ENCODE data around the gene CCNF.
"Not testable (repeated sequence)": the region's sequence is repeated elsewhere in the genome, so short reads cannot be mapped to it uniquely, and the experiment has no call there.

The CCNF gene, protein sequence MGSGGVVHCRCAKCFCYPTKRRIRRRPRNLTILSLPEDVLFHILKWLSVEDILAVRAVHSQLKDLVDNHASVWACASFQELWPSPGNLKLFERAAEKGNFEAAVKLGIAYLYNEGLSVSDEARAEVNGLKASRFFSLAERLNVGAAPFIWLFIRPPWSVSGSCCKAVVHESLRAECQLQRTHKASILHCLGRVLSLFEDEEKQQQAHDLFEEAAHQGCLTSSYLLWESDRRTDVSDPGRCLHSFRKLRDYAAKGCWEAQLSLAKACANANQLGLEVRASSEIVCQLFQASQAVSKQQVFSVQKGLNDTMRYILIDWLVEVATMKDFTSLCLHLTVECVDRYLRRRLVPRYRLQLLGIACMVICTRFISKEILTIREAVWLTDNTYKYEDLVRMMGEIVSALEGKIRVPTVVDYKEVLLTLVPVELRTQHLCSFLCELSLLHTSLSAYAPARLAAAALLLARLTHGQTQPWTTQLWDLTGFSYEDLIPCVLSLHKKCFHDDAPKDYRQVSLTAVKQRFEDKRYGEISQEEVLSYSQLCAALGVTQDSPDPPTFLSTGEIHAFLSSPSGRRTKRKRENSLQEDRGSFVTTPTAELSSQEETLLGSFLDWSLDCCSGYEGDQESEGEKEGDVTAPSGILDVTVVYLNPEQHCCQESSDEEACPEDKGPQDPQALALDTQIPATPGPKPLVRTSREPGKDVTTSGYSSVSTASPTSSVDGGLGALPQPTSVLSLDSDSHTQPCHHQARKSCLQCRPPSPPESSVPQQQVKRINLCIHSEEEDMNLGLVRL

DNA sequence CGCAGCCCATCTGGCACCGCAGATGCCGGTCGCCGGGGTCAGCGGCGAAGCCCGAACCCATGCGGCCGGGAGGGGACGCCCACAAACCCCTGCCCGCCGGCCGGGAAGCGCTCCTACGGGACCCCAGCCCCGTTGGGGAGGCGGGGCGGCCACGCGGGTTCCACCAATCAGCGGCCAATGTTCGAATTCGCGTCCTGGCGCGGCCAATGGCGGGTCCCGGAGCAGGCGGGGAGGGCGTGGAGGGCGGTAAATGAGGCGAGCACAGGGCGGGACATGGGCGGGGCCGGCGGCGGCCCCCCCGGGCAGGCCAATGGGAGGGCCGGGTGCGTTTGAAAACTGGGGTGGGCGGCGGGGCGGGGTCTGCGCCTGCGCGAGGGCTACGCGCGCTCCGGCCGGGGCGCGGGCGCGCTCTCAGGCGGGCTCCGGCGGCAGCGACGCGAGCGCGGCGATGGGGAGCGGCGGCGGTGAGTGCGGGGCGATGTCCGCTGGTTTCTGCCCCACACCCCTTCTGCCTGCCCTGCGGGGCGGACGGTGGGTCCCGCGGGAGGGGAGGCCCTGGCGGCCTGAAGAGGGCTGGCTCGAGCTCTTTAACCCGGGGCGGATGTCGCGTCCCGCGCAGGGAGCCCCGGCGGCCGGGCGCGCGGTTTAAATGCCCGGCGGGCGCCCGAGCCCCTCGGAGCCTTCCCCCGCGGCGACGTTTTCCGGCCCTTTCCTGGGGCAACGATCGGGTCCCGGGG lies at the start of gene CCNF:
TSS of gene CCNF (plus strand) at position 414 of the 737 bp plus-strand sequence. CDS start at position 449, 35 bp downstream.
- Histone ChIP-seq H3K9ac (peak within 1 kb of the TSS; percentile 84 to 96 (median 92)), H3K27me3 (no peaks in the 10 kb centered on the region), H3K4me3 (peak within 1 kb of the TSS; percentile 77 to 96 (median 92)), H3K4me1 (peaks cover 13 to 49% (median 45%) of the 10 kb centered on the region in 10 experiments), H3K36me3 (peaks cover 14 to 38% (median 34%) of the 10 kb centered on the region in 11 experiments; a peak in 21 of 22 replicates), H3K27ac (peak within 1 kb of the TSS in 10 of 11 experiments; percentile 49 to 92 (median 88); a peak in 21 of 22 replicates), H3K9me3 (replicated peaks in 1 of 11) (no peaks in the 10 kb centered on the region), H4K20me1 (peaks cover 0 to 44% (median 41%) of the 10 kb centered on the region in 11 experiments; a peak in 18 of 22 replicates), H3K4me2 (peak within 1 kb of the TSS; percentile 88 to 99 (median 96))
- no peak for TF ChIP-seq Cebpa-rat (IDR thresholded peaks at IDR 0.05)

DNA sequence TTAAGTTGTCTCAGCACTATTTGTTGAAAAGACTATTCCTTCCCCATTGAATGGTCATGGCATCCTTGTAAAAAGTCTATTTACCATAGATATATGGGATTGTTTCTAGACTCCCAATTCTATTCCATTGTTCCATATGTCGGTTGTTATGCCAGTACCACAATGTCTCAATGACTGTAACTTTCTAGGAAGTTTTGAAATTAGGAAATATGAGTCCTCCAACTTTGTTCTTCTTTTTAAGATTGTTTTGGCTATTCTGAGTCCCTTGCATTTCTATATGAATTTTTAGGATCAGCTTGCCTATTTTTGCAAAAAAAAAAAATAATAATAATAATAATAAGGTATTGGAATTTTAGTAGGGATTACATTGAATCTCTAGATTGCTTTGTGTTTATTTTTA lies 45.7 kb upstream of the CCNF start:
- Histone ChIP-seq H4K20me1 (no peaks in the 10 kb centered on the region), H3K36me3 (peaks cover 0 to 1% (median 0%) of the 10 kb centered on the region in 11 experiments; a peak in 1 of 22 replicates), H3K9ac (no peak overlapping the region), H3K4me1 (no peaks in the 10 kb centered on the region), H3K4me3 (no peak overlapping the region), H3K9me3 (replicated peaks in 1 of 11) (peaks cover 9 to 15% (median 10%) of the 10 kb centered on the region in 11 experiments), H3K27me3 (no peaks in the 10 kb centered on the region), H3K4me2 (no peak overlapping the region), H3K27ac (no peak overlapping the region)
- TF ChIP-seq Cebpa-rat (IDR thresholded peaks at IDR 0.05), result no peak

DNA sequence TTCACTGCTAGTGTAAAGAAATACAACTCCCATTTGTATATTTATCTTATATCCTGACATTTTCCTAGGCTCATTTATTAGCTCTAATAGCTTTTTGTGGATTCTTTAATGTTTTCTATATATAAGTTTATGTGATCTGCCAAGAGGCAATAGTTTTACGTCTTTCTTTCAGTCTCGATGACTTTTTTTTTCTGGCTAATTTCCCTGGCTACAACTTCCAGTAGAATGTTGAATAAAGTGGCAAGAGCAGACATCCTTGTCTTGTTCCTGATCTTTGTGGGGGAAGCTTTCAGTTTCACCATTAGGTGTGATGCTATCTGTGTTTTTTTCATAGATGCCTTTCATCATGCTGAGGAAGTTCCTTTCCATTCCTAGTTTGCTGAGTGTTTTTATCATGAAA lies 44.8 kb upstream of the CCNF start:
- Histone ChIP-seq H3K4me1 (no peaks in the 10 kb centered on the region), H3K4me2 (no peak overlapping the region), H3K27me3 (no peaks in the 10 kb centered on the region), H3K9ac (no peak overlapping the region), H3K9me3 (replicated peaks in 1 of 11) (peaks cover 18 to 24% (median 19%) of the 10 kb centered on the region in 11 experiments), H3K4me3 (no peak overlapping the region), H3K27ac (no peak overlapping the region), H3K36me3 (peaks cover 0 to 9% (median 0%) of the 10 kb centered on the region in 11 experiments; a peak in 2 of 22 replicates), H4K20me1 (no peaks in the 10 kb centered on the region)
- no peak for TF ChIP-seq Cebpa-rat (IDR thresholded peaks at IDR 0.05)

DNA sequence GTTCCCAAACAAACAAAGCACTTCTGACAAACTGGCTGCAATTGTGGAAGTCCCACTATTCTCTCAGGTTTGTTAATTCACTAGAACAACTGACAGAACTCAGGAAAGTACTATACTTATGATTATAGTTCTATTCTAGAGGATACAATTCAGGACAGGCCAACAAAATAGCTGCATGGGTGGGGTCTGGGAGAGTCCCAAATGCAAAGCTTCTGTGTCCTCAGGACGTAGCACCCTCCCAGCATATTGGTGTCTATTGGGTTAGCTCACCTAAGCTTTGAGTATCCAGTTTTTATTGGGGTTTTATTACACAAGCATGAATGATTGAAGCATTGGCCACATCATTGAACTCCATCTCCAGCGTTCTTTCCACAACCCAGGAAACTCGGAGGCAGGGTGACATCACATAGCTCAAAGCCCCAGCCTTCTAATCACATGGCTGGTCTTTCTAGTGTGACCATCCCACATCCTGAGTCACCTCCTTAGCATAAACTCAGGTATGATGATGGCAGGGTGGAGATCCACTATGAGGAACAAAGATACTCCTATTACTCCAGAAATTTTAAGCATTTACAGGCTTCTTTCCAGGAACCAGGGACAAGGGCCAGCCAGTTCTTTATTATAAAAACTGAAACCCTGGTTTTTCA lies 43.9 kb upstream of the CCNF start:
- no peak overlapping the region for H3K9ac ChIP-seq
- TF ChIP-seq Cebpa-rat (IDR thresholded peaks at IDR 0.05), result no peak
- no peaks in the 10 kb centered on the region for H3K4me1 ChIP-seq
- peaks cover 20 to 30% (median 26%) of the 10 kb centered on the region in 11 experiments for H3K9me3 ChIP-seq (replicated peaks in 1 of 11)
- no peak overlapping the region for H3K4me2 ChIP-seq
- H4K20me1 ChIP-seq, result no peaks in the 10 kb centered on the region
- H3K4me3 ChIP-seq, result no peak overlapping the region
- H3K27me3 ChIP-seq, result no peaks in the 10 kb centered on the region
- H3K36me3 ChIP-seq, result peaks cover 0 to 9% (median 0%) of the 10 kb centered on the region in 11 experiments; a peak in 2 of 22 replicates
- H3K27ac ChIP-seq, result no peak overlapping the region

DNA sequence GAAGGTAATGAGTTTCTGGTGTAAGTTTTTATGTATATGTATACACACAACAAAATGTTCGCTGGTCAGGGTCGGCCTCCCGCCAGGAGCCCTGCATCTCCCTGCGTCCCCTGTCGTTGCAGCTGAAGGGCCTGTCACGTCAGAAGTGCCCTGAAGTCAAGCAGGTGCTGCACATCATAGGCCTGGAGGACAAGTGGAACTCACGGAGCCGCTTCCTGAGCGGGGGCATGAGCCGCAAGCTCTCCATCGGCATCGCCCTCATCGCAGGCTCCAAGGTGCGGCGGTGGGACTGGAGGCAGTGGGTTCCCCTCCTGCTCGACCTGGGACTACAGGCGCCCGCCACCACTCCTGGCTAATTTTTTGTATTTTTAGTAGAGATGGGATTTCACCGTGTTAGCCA lies 43.3 kb upstream of the CCNF start:
- H3K4me1 ChIP-seq, H3K4me2 ChIP-seq, H3K27ac ChIP-seq, H3K9ac ChIP-seq, H4K20me1 ChIP-seq, H3K36me3 ChIP-seq, H3K27me3 ChIP-seq, H3K4me3 ChIP-seq: not testable (repeated sequence)
- peaks cover 20 to 30% (median 26%) of the 10 kb centered on the region in 11 experiments for H3K9me3 ChIP-seq (replicated peaks in 1 of 11)

DNA sequence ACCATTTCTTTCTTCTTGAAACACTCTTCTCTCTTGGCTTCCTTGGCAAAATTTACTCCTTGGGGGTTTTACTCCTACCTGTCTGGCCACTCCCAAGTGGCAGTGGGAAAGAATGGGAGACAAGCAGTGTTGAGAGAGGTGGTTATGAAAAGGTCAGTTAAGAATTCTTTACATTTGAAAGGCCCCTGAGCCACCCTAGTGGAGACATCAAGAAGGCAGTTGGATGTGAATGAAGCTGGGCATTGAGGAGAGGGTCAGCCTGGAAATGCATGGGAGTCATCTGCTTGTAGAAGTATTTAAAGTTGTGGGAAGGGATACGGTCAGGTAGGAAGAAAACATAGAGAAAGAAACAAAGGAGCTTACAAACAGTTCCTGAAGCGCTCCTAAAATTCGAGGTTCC lies 42.3 kb upstream of the CCNF start:
- no peak overlapping the region for H3K4me3 ChIP-seq
- no peak overlapping the region for H3K4me2 ChIP-seq
- no peaks in the 10 kb centered on the region for H3K4me1 ChIP-seq
- H3K27me3 ChIP-seq, result no peaks in the 10 kb centered on the region
- peaks cover 0 to 9% (median 0%) of the 10 kb centered on the region in 11 experiments; a peak in 2 of 22 replicates for H3K36me3 ChIP-seq
- TF ChIP-seq Cebpa-rat (IDR thresholded peaks at IDR 0.05), result no peak
- no peak overlapping the region for H3K27ac ChIP-seq
- H3K9ac ChIP-seq, result no peak overlapping the region
- peaks cover 20 to 30% (median 26%) of the 10 kb centered on the region in 11 experiments for H3K9me3 ChIP-seq (replicated peaks in 1 of 11)
- H4K20me1 ChIP-seq, result no peaks in the 10 kb centered on the region

DNA sequence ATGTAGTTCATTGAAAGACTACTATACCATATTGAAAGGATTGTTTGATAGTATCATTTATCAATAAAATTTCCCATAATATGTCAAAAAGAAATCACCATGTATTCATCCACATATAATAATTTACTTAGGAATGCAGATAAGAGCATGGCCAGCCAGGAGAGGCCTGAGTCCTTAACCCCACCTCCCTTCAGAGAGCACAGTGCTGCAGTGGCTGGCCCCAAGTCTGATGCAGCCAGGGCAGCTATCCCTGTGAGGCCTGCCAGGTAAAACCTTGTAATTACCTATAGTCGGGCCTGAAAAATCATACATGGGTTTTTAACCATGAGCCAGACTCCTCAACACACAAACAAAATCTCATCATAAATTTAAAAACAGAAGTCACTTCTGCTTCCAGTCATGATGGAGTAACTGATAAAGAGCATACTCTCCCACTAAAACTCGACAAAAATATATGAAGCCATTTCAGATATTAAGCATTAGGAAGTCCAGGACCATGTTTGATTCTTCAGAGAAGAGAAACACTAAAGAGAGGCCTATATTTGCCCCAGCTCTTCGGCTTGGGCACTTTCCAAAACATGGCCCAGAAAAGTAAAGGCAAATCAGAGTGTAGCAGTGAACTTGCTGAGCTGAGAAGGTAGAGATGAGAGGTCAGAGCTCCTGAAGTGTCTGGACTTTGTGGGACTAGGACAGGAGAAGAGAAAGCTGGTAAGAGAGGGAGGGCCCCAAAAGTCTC lies 40.9 kb upstream of the CCNF start:
- no peak for TF ChIP-seq Cebpa-rat (IDR thresholded peaks at IDR 0.05)
- Histone ChIP-seq H3K9me3 (replicated peaks in 1 of 11) (peaks cover 20 to 30% (median 26%) of the 10 kb centered on the region in 11 experiments), H3K27me3 (no peaks in the 10 kb centered on the region), H3K4me2 (no peak overlapping the region), H3K9ac (no peak overlapping the region), H3K4me1 (no peaks in the 10 kb centered on the region), H4K20me1 (no peaks in the 10 kb centered on the region), H3K27ac (no peak overlapping the region), H3K4me3 (no peak overlapping the region; a peak in 1 of 20 replicates), H3K36me3 (peaks cover 0 to 9% (median 0%) of the 10 kb centered on the region in 11 experiments; a peak in 2 of 22 replicates)

DNA sequence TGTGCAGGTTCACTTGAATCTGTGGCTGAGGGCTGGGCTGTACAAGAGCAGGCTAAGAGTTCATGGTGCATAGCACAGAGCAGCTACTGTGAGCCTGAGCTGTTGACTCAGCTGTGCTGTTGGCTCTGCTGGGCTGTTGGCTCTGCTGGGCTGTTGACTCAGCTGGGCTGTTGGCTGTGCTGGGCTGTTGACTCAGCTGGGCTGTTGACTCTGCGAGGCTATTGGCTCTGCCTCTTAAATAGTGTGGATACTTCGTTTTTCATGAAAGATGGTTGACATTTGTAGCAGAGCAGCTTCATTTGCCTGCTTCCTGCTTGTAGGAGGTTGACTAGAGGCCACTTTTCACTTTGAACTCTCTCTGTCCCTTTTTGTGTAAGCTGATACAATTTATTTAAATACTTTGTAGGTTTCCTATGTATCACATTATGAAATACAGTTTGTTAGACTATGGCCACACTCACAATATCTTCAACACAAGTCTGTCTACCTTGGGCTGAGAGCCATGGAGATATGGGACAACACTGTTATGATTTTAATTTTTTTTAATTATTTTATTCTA lies 40.3 kb upstream of the CCNF start:
- peaks cover 0 to 9% (median 0%) of the 10 kb centered on the region in 11 experiments; a peak in 2 of 22 replicates for H3K36me3 ChIP-seq
- no peak for TF ChIP-seq Cebpa-rat (IDR thresholded peaks at IDR 0.05)
- no peak overlapping the region for H3K27ac ChIP-seq
- no peak overlapping the region; a peak in 1 of 20 replicates for H3K4me3 ChIP-seq
- no peaks in the 10 kb centered on the region for H4K20me1 ChIP-seq
- H3K9me3 ChIP-seq (replicated peaks in 1 of 11), result peaks cover 20 to 30% (median 26%) of the 10 kb centered on the region in 11 experiments
- H3K27me3 ChIP-seq, result no peaks in the 10 kb centered on the region
- H3K4me2 ChIP-seq, result no peak overlapping the region
- H3K4me1 ChIP-seq, result no peaks in the 10 kb centered on the region
- no peak overlapping the region for H3K9ac ChIP-seq
